NCI-H2029 (cell line): ENCODE measurements around the gene AEBP1.

Experiments
- DNase-seq: peaks from one replicate; lab custom pipeline; 2025; lab: John Stamatoyannopoulos, UW

The AEBP1 gene

GRCh38 chr7:44142028-44142427 is 37.9 kb downstream of the AEBP1 start:
- DNase-seq = no peak

DNA sequence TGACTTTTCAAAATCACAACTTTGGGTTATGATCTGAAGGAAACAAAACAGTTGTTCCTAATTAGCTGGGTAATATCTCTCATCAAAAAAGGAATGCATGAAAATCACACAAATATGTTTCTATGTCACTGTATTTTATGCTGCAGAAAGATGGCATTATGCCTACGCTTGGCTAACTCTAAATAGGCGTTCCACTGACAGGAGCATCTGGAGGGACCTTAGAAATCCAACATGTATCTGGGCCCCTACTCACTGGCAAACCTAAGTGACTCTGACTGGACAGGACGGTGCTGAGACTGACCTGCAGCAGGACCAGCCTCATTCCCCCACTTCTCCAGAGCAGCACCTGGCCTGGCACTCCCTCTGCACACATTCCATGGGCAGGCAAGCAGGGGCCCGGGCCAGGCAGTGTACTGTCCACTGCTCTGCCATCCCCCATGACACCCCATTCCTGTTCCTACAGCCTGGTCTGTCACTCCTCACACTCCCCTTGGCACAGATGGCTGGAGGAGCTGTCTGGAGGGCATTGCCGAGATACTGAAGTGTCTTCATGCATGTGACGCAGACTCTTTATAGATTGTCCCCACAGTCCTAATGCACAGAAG is 39.6 kb downstream of the AEBP1 start:
- no peak for DNase-seq

GRCh38 chr7:44144426-44144967 is 40.4 kb downstream of the AEBP1 start:
- no peak for DNase-seq

DNA sequence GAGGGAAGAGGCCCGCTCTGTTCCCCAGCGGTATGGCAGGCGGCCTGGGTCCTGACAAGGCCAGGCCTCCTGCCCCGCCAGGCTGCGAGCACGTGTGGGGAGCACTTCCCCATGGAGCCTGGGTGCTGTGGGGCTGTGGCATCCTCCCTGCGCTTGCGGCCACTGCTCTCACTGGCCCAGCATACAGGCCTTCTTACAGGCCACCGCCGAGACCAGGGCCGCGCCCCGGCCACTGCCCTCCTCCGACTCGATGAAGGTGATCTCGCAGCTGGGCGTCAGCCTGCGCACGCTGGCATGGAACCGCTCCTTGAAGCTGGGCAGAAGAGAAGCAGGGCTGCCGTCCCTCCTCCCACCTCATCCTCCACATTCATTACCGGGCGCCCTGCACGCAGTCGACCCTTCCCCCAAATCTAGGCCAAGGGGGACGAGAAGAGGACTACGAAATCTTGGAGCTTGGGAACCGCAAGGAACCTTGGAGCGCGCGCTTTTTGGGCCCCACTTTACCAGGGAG is 40.9 kb downstream of the AEBP1 start:
- DNase-seq = no peak

DNA sequence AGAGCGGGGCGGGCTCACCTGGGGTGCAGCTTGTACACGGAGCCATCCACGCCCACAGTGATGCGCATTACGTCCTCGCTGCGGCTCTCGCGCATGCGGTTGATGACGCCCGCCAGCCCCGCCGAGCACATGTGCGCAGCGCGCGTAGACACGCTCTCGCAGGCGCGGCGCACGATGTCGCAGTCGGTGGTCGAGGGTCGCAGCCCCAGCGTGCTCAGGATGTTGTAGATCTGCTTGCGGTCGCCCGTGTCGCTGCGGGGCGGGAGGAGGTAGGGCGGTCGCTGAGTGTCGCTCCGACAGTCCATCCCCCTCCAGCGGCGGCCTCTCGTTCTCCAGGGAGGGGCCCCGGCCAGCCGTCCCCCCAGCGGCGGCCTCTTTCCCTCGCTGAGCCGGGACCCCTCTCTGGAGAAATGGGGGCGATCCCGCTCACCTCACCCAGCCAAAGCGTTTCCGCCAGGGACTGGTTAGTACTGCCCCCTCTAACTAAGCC is 41.4 kb downstream of the AEBP1 start:
- no peak for DNase-seq

- DNase-seq = no peak
These were observed 42.1 kb downstream of the AEBP1 start for GRCh38 chr7:44145969-44146911.

DNA sequence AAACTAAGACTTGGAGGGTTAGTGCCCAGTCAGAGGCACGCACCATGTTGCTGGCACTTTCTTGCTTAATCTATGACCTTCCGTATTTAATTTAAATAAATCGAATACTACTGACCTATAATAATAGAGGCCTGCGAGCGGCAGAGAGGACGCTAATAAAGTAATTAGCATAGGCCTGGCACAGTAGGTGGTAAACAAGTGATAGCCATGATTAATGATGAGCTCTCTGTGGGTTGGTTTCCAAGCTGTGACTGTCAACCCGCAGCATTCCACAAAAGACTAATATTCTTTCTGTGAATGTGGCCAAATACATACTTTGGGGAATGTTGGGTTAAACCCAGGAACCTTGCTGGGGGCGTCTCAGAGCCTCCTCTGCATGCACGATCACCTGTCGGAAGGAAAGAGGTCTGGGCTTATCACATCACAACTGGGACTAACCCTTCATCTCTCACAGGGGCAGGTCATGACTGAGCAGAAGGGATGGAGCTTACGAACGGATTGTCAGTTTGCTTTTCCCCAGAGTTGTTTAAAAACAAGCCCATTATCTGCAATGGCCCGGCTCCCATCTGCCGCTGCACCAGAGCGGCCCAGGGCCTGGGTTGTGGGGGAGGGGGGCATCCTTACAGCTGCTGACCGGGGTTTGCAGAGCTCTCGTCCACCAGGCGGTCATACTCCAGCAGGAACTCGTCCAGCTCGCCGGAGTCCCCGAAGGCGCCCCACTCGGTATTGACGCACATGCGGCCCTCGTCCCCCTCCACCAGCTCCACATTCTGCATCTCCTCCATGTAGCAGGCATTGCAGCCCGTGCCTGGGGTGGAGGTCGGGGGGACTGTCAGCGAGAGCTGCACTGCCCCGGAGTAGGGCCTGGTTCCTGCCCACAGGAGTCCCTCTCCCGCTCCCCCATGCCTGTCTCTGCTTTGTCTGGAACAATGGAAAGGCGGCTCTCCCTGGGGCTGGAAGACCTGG is 43.2 kb downstream of the AEBP1 start:
- DNase-seq = no peak

DNA sequence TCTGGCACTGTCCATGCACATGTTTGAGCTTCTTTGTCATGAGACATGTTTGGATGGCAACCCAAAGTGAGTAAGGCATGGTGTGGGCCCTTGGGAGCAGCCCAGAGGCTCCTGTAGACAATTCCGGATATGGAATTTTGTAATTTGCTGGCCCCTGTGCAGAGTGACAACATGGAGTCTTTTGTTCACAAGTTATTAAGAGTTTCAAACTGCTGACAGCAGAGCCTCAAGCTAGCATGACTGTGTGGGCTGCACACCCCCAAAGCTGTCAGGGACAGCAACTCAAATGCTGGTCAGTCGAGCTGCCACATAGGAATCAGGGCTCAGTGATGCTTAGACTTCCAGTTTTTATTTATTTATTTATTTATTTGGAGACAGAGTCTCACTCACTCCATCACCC is 44.0 kb downstream of the AEBP1 start:
- no peak for DNase-seq

GRCh38 chr7:44148961-44149536 is 44.9 kb downstream of the AEBP1 start:
- no peak for DNase-seq

- no peak for DNase-seq
These were observed 45.7 kb downstream of the AEBP1 start for GRCh38 chr7:44149571-44150465.

DNA sequence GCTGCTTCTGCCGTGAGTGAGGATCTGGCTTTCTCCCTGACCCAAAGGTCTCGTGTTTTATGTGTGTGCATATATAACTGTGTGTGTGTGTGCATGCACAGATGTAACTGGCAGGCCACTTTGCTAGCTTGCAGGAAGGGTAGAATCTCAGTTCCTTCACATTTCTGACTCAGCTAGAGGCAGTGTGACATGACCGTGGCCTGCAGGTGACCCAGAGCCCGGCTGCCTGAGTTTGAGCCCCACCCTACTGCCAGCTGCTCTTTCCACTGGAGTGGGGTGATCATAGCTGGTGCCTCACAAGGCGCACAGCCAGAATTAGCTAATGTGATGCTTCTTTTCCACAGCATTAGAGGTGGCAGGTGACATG is 46.3 kb downstream of the AEBP1 start:
- no peak for DNase-seq

GRCh38 chr7:44150966-44151941 is 47.1 kb downstream of the AEBP1 start:
- DNase-seq = no peak

DNA sequence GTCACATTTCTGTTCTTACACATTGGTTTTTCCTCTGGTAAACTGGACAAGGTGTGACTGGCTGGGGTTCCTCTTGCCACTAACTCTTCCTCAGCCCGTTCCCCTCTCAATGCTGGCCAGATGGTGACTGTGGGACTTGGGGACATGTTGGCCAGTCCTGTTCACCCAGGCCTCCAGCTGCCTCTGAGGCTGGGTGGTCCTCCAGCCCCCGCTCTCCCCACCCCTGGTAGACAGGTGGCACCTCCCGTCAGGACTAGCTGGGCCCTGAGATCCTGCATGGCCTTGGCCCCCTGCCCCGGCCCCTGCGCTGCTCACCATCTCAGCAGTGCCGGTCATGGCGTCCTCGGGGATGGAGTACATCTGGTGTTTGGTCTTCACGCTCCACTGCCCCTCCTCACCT is 47.8 kb downstream of the AEBP1 start:
- no peak for DNase-seq

DNA sequence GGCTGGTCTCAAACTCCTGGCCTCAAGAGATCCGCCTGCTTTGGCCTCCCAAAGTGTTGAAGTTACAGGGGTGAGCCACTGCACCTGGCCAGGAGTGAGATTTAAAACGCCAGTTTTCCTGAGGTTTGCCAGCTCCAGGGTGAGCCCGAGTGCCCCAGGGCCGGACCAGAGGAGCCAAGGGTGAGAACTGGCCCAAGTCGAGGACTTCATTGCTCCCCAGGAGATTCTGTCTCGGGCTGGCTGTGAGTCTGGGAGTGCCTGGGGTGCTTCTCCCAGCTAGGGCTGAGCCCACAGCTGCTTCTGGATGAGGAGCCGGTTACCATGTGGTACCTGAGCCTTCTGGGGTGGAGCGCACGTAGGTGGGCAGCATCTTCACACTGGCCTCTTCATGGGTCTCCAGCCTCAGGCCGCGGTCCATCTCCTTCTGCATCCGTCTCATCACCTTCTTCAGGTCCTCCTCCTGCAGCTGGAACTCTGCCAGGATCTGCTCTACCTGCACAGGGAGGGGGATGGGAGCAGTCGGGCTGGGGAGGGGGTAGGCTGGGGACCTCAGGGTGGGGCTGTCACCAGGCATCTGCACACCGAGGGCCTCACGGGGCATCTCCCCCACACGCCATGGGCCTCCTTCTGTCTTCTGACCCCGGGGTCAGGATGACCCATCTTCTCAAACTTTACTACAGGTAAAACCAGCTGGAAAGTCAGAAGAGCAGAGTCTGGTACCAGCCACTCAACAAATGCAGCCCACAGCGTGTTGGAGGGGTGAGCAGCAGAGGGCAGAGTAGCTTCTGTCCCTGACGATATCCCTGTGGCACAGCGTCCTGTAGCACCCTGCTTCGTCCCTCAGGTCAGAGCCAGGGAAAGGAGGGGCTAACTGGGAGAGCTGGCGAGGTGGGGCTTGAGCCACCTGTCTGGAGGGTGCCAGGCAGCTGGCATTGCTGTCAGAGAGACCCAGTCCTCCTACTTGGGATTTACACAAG is 49.1 kb downstream of the AEBP1 start:
- DNase-seq = peak; percentile 25

DNA sequence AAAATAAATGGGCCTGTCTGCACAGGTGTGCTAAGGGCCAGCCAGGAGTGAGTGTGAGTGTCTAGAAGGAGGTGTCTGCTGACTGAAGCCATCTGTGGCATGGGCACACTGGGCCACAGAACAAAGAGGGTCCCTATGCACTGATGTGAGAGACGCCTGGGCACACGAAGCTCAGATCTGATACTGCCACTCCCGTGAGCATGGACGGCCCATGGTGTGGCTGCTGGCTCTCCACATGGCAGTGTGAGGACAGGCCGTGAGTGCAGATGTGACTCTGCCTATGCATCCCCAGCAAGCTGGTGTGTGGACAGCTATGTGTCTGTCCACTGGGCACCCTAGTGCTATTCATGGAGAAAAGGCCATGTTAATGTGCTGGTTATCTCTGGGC is 49.8 kb downstream of the AEBP1 start:
- no peak for DNase-seq

GRCh38 chr7:44154703-44155102 is 50.6 kb downstream of the AEBP1 start:
- DNase-seq = no peak

GRCh38 chr7:44155191-44156185 is 51.3 kb downstream of the AEBP1 start:
- no peak for DNase-seq
